ENCODE data around the gene PRKN. TPM values are rescaled to one million over a fixed set of nuclear protein-coding genes. Genes with fewer than 3 reads are reported as not detected.

Gene PRKN
- total RNA-seq, 1 donor from 2014 or later, result 5.7 TPM

DNA sequence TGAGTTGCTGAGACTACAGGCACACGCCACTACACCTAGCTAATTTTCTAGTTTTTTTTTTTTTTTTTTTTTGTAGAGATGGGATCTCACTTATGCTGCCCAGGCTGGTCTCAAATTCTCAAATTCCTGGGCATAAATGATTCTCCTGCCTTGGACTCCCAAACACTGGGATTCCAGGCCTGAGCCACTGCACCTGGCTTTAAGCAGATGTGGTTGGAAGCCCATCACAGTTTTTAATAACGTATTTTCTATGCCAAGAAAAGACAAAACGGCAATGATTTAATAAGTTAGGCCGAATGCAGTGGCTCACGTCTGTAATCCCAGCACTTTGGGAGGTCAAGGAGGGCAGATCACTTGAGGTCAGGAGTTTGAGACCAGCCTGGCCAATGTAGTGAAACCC is 456.6 kb downstream of the PRKN start:
- no peaks in the 10 kb centered on the region for H3K9me3 Mint-ChIP-seq (ENCODE audit: low read depth)
- H3K27ac Mint-ChIP-seq (ENCODE audit: unreplicated experiment), result no peak overlapping the region
- TF ChIP-seq, protein P1, sequence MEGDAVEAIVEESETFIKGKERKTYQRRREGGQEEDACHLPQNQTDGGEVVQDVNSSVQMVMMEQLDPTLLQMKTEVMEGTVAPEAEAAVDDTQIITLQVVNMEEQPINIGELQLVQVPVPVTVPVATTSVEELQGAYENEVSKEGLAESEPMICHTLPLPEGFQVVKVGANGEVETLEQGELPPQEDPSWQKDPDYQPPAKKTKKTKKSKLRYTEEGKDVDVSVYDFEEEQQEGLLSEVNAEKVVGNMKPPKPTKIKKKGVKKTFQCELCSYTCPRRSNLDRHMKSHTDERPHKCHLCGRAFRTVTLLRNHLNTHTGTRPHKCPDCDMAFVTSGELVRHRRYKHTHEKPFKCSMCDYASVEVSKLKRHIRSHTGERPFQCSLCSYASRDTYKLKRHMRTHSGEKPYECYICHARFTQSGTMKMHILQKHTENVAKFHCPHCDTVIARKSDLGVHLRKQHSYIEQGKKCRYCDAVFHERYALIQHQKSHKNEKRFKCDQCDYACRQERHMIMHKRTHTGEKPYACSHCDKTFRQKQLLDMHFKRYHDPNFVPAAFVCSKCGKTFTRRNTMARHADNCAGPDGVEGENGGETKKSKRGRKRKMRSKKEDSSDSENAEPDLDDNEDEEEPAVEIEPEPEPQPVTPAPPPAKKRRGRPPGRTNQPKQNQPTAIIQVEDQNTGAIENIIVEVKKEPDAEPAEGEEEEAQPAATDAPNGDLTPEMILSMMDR (IDR thresholded peaks at IDR 0.05), result no peak

DNA sequence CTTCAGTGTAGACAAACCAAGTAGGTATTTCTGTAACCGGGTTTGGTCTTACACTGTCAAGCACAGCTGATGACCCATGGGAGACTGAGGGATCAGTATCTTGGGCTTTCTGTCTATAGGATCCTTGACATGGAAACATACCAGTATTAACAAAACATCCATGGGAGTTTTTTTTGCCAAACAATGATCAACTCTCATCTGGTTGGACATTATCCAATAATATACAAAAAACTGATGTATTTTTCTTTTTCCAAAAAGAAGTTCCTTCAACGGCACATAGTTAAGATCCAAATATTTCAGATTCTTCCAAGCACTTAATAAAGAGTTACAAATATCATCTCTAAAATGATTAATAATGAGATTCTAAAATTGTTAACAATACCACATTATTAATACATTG is 459.9 kb downstream of the PRKN start:
- no peaks in the 10 kb centered on the region for H3K27me3 Mint-ChIP-seq (ENCODE audit: low read depth)
- no peaks in the 10 kb centered on the region for H3K4me1 Mint-ChIP-seq (ENCODE audit: low read depth)
- no peak for DNase-seq (ENCODE audit: low spot score)
- TF ChIP-seq, protein P1 (IDR thresholded peaks at IDR 0.05), result no peak
- no peaks in the 10 kb centered on the region for H3K9me3 Mint-ChIP-seq (ENCODE audit: low read depth)
- H3K4me3 Mint-ChIP-seq (ENCODE audit: unreplicated experiment), result no peak overlapping the region
- H3K36me3 Mint-ChIP-seq (ENCODE audit: low read depth), result peaks cover 1% of the 10 kb centered on the region
- H3K27ac Mint-ChIP-seq (ENCODE audit: unreplicated experiment), result no peak overlapping the region

More for the DNA sequence above, 456.6 kb downstream of the PRKN start:
- H3K4me1 Mint-ChIP-seq (ENCODE audit: low read depth), result no peaks in the 10 kb centered on the region
- H3K27me3 Mint-ChIP-seq (ENCODE audit: low read depth), result no peaks in the 10 kb centered on the region
- no peak for DNase-seq (ENCODE audit: low spot score)
- no peak overlapping the region for H3K4me3 Mint-ChIP-seq (ENCODE audit: unreplicated experiment)
- H3K36me3 Mint-ChIP-seq (ENCODE audit: low read depth), result peaks cover 1% of the 10 kb centered on the region

DNA sequence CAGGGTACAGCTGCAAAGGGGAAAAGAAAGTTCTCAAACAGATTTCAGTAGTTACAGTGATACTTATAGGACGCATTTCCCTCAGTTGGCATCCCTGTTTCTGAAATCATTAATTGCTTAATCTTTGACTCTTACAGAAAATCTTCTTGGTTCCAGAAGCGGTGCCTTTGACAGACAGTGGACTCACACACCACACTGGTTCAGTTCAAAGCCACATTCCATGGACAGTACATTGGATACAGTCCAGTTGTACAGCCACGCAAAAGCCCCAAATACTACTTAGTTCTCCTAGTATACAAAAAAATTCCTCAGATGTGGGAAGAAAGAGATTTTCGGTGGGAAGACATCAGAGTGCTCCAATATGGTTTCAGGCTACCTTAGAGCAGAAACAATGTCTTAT is 460.4 kb downstream of the PRKN start:
- Mint-ChIP-seq H3K4me1 (ENCODE audit: low read depth) (no peaks in the 10 kb centered on the region), H3K4me3 (ENCODE audit: unreplicated experiment) (no peak overlapping the region), H3K27ac (ENCODE audit: unreplicated experiment) (no peak overlapping the region), H3K36me3 (ENCODE audit: low read depth) (peaks cover 1% of the 10 kb centered on the region), H3K9me3 (ENCODE audit: low read depth) (no peaks in the 10 kb centered on the region), H3K27me3 (ENCODE audit: low read depth) (no peaks in the 10 kb centered on the region)
- TF ChIP-seq, protein P1 (IDR thresholded peaks at IDR 0.05), result no peak
- DNase-seq (ENCODE audit: low spot score), result no peak

DNA sequence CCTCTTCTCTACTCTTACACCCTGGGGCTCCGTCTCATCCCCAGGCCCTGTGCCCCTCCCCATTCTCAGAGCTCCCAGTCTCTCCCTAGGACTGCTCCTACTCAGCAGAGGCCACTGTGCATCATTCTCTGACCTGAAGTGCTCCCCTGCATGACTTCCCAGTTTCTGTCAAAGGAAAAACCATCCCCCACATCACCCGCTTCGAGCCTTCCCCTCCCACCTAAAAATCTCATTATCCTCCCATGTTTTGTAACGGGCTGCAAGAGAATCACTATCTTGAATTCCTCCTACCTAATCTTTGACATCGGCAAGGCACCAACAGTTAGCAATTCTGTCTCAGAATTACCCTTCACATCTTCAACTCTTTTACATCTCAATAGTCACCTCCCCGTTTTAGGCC is 463.0 kb downstream of the PRKN start:
- H3K27me3 Mint-ChIP-seq (ENCODE audit: low read depth), result no peaks in the 10 kb centered on the region
- peaks cover 1% of the 10 kb centered on the region for H3K36me3 Mint-ChIP-seq (ENCODE audit: low read depth)
- no peak overlapping the region for H3K27ac Mint-ChIP-seq (ENCODE audit: unreplicated experiment)
- DNase-seq (ENCODE audit: low spot score), result no peak
- H3K9me3 Mint-ChIP-seq (ENCODE audit: low read depth), result no peaks in the 10 kb centered on the region
- no peaks in the 10 kb centered on the region for H3K4me1 Mint-ChIP-seq (ENCODE audit: low read depth)
- TF ChIP-seq, protein P1 (IDR thresholded peaks at IDR 0.05), result no peak
- H3K4me3 Mint-ChIP-seq (ENCODE audit: unreplicated experiment), result no peak overlapping the region

DNA sequence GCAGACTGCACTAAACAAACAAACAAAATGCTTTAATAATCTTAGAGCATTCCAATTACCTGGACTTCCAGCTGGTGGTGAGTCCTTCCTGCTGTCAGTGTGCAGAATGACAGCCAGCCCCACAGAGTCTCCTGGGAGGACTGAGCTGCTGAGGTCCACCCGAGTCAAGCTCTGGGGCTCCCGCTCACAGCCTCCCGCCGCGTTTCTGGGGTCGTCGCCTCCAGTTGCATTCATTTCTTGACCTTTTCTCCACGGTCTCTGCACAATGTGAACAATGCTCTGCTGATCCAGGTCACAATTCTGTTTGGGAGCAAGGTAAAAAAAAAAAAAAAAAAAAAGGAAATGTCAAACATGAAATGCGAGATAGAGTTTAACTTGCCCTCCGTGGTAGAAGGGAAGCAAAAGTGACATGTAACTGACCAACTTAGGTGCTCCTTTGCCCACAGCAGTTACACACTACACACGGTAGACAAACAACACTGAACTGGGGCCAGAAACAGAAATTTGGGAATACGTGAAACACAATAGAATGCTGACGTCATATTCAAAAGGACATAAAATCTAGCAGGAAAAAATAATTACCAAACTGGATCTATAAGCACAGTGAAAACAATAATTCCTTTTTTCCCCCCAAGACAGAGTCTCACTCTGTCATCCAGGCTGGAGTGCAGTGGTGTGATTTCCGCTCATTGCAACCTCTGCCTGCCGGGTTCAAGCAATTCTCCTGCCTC is 464.9 kb downstream of the PRKN start:
- H3K36me3 Mint-ChIP-seq (ENCODE audit: low read depth), result no peaks in the 10 kb centered on the region
- no peaks in the 10 kb centered on the region for H3K27me3 Mint-ChIP-seq (ENCODE audit: low read depth)
- no peaks in the 10 kb centered on the region for H3K9me3 Mint-ChIP-seq (ENCODE audit: low read depth)
- H3K4me3 Mint-ChIP-seq (ENCODE audit: unreplicated experiment), result no peak overlapping the region
- H3K27ac Mint-ChIP-seq (ENCODE audit: unreplicated experiment), result no peak overlapping the region
- TF ChIP-seq, protein P1 (IDR thresholded peaks at IDR 0.05), result no peak
- no peak for DNase-seq (ENCODE audit: low spot score)
- no peaks in the 10 kb centered on the region for H3K4me1 Mint-ChIP-seq (ENCODE audit: low read depth)
